HCT116 (cell line): Measurements from ENCODE around the gene KBTBD13. TPM values are rescaled to one million over a fixed set of nuclear protein-coding genes. Genes with fewer than 3 reads are reported as not detected.
A peak's percentile ranks its signal among the peaks of the same experiment; 100 is the strongest.

Experiments
- ATAC-seq: fragments of 200-7000 bp; cut with Tn5 transposase; 2 replicates; pipeline ENCODE4 v1.9.1; 2020; ENCODE audit warnings: mild to moderate bottlenecking, moderate library complexity
- BruUV-seq: library from RNA; stranded (reverse); fragments of 400-500 nt; replicated peaks from 2 replicates; lab custom pipeline; 2021; lab: Mats Ljungman, UMichigan
- CTCF ChIA-PET: fragments of 300-600 bp; sonication (Branson Sonifier 250); formaldehyde crosslinking; loops from one replicate; lab custom pipeline; 2021; ENCODE audit warnings: antibody characterized with exemption; lab: Charles Lee
- POLR2A ChIA-PET: fragments of 300-600, 350-600 bp; sonication (Branson Sonifier 250); formaldehyde crosslinking; loops from one replicate; lab custom pipeline; 2021; ENCODE audit warnings: antibody characterized with exemption; lab: Charles Lee
- RAD21 ChIA-PET, 2 experiments: fragments of 300-600 bp; sonication (Branson Sonifier 250); formaldehyde crosslinking; loops; one replicate each; lab custom pipeline; 2023; ENCODE audit warnings: low total read pairs in 2 of 2; ENCODE audit not compliant: uncharacterized antibody in 2 of 2, unreplicated experiment in 2 of 2, low non-redundant PET in 1 of 2; lab: Charles Lee
- DNase-seq: peaks from one replicate; pipeline ENCODE4 v3.0.0-alpha.2; 2010; ENCODE audit warnings: low read depth, low spot score
- H2AFZ ChIP-seq: fragments of 200-600 bp; shearing (Covaris generic), sonication (generic); 2 replicates; pipeline ENCODE4 v1.6.1; 2017; ENCODE audit warnings: low read depth, mixed run types, mixed read lengths, antibody characterized with exemption, low read length; ENCODE audit not compliant: poor library complexity, severe bottlenecking
- H3K27ac ChIP-seq: 2 replicates; pipeline ENCODE4 v1.5.1; 2012; ENCODE audit warnings: low read depth, low read length
- H3K27me3 ChIP-seq: fragments of 200-600 bp; sonication (generic); 2 replicates; pipeline ENCODE4 v1.6.1; 2016; ENCODE audit warnings: mixed run types, low read length, mixed read lengths; ENCODE audit not compliant: insufficient read depth
- H3K36me3 ChIP-seq, 2 experiments: fragments of 200-500 bp in 1 of 2; fragments of 200-600 bp in 1 of 2; sonication (Bioruptor generic) in 1 of 2; sonication (generic) in 1 of 2; 2 replicates each; pipeline versions ENCODE4 v1.5.1 to v1.6.1; 2014 to 2016; ENCODE audit warnings: low read length in 2 of 2, inconsistent platforms in 1 of 2, mixed read lengths in 1 of 2, mixed run types in 1 of 2; ENCODE audit not compliant: insufficient read depth in 2 of 2, control insufficient read depth in 1 of 2
- H3K4me1 ChIP-seq, 2 experiments: fragments of 200-600 bp in 1 of 2; sonication (generic) in 1 of 2; 2 replicates each; pipeline versions ENCODE4 v1.5.1 to v1.6.1; 2012 to 2017; ENCODE audit warnings: low read length in 2 of 2, inconsistent platforms in 1 of 2, mild to moderate bottlenecking in 1 of 2, mixed read lengths in 1 of 2, mixed run types in 1 of 2, moderate library complexity in 1 of 2; ENCODE audit not compliant: insufficient read depth in 2 of 2, control insufficient read depth in 1 of 2
- H3K4me2 ChIP-seq: fragments of 200-600 bp; sonication (generic); 2 replicates; pipeline ENCODE4 v1.6.1; 2017; ENCODE audit warnings: mixed run types, low read length, mixed read lengths
- H3K4me3 ChIP-seq, 2 experiments: fragments of 200-600 bp in 1 of 2; sonication (generic) in 1 of 2; replicated peaks in 1 of 2; 2 replicates each; pipeline ENCODE4 v1.5.1; 2011 to 2016; ENCODE audit warnings: low read length in 2 of 2, control low read depth in 1 of 2, low read depth in 1 of 2, mild to moderate bottlenecking in 1 of 2, mixed read lengths in 1 of 2, mixed run types in 1 of 2
- H3K79me2 ChIP-seq: fragments of 200-600 bp; sonication (generic); 2 replicates; pipeline ENCODE4 v1.6.1; 2017; ENCODE audit warnings: mild to moderate bottlenecking, mixed run types, low read length, moderate library complexity, mixed read lengths; ENCODE audit not compliant: insufficient read depth
- H3K9ac ChIP-seq: fragments of 200-600 bp; sonication (generic); 2 replicates; pipeline ENCODE4 v1.6.1; 2016; ENCODE audit warnings: low read length, mixed read lengths
- H3K9me2 ChIP-seq: fragments of 200-600 bp; sonication (generic), shearing (Covaris generic); 2 replicates; pipeline ENCODE4 v1.6.1; 2017; ENCODE audit warnings: mixed run types, mild to moderate bottlenecking, moderate library complexity; ENCODE audit not compliant: insufficient read depth
- H3K9me3 ChIP-seq, 2 experiments: fragments of 200-500 bp in 1 of 2; fragments of 200-600 bp in 1 of 2; sonication (Bioruptor generic) in 1 of 2; sonication (generic) in 1 of 2; 2 replicates each; pipeline ENCODE4 v1.6.1; 2014 to 2017; ENCODE audit warnings: low read length in 2 of 2, mixed read lengths in 2 of 2, inconsistent platforms in 1 of 2, low read depth in 1 of 2, mild to moderate bottlenecking in 1 of 2, mixed run types in 1 of 2, moderate library complexity in 1 of 2; ENCODE audit not compliant: control insufficient read depth in 1 of 2, insufficient read depth in 1 of 2
- H4K20me1 ChIP-seq: fragments of 200-600 bp; sonication (generic), shearing (Covaris generic); 2 replicates; pipeline ENCODE4 v1.6.1; 2017; ENCODE audit warnings: mixed run types, mild to moderate bottlenecking, moderate library complexity; ENCODE audit not compliant: insufficient read depth
- CEBPB ChIP-seq: IDR thresholded peaks from 2 replicates; pipeline ENCODE4 v1.6.1; 2012; ENCODE audit warnings: low read depth
- FOSL1 ChIP-seq: IDR thresholded peaks from 2 replicates; pipeline ENCODE4 v1.6.1; 2012; ENCODE audit warnings: low read depth
- JUND ChIP-seq: IDR thresholded peaks from 2 replicates; pipeline ENCODE4 v1.6.1; 2012
- RAD21 ChIP-seq: IDR thresholded peaks from 2 replicates; pipeline ENCODE4 v1.6.1; 2012; ENCODE audit warnings: low read depth, mild to moderate bottlenecking
- YY1 ChIP-seq: IDR thresholded peaks from 2 replicates; pipeline ENCODE4 v1.6.1; 2011; ENCODE audit warnings: low read length, low read depth, moderate library complexity, mild to moderate bottlenecking; ENCODE audit not compliant: insufficient replicate concordance; ENCODE audit errors: extremely low read depth
- intact Hi-C: fragments of 100-400 bp; cut with micrococcal nuclease; formaldehyde crosslinking; loops from 2 replicates; pipeline ENCODE4 v1.10.0; 2022
- total RNA-seq: library from RNA; stranded (reverse); gene quantifications from one replicate; pipeline ENCODE4 v1.2.1, GENCODE V29; 2021; ENCODE audit not compliant: unreplicated experiment
- TF ChIP-seq, protein P1 (sequence below): IDR thresholded peaks from 2 replicates; pipeline ENCODE4 v1.6.1; 2012
- TF ChIP-seq, protein P2 (sequence below), 3 experiments: fragments of 200-600 bp in 1 of 3; sonication (generic) in 1 of 3; IDR thresholded peaks in 2 of 3; conservative IDR thresholded peaks in 1 of 3; 2 replicates each; pipeline ENCODE4 v1.5.1; 2012 to 2017; ENCODE audit warnings: low read depth in 2 of 3, low read length in 2 of 3, antibody characterized with exemption in 1 of 3, borderline replicate concordance in 1 of 3, control low read depth in 1 of 3, mild to moderate bottlenecking in 1 of 3, mixed read lengths in 1 of 3, mixed run types in 1 of 3, moderate library complexity in 1 of 3; ENCODE audit not compliant: insufficient read depth in 1 of 3
- TF ChIP-seq, protein P3 (sequence below): IDR thresholded peaks from 2 replicates; pipeline ENCODE4 v1.6.1; 2011; ENCODE audit warnings: mild to moderate bottlenecking, low read length, moderate library complexity; ENCODE audit not compliant: insufficient replicate concordance; ENCODE audit errors: extremely low read depth

KBTBD13 gene
- total RNA-seq, 1 experiment from 2014 or later: not detected

DNA sequence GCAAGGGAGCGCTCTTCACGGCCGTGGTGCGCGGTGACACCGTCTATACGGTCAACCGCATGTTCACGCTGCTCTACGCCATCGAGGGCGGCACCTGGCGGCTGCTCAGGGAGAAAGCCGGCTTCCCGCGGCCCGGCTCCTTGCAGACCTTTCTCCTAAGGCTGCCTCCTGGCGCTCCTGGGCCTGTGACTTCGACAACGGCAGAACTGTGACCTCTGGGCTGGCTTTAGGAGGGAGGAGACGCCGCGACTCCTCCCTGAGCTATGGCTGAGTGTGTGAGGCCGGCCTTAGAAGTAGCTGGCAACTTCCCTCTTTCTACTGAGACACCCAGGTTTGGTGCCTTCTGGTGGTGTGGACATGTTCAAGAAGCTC is 1.4 kb downstream of the KBTBD13 start:
- H3K4me1 ChIP-seq: peaks cover 3 to 13% of the 10 kb centered on the region in 2 experiments; a peak in 2 of 4 replicates
- no peaks in the 10 kb centered on the region for H4K20me1 ChIP-seq
- intact Hi-C loops: loop anchor here (1.0 to 2.0 kb wide), 2 partner anchors 23 to 45 kb away; no protein-coding TSS in a partner anchor
- no peaks in the 10 kb centered on the region for H3K79me2 ChIP-seq
- H3K27me3 ChIP-seq: no peaks in the 10 kb centered on the region; the same call in 1 of the 2 replicates
- peak; percentile 94 for ATAC-seq
- TF ChIP-seq RAD21 (peak; percentile 67), FOSL1 (no peak)
- TF ChIP-seq, protein P1, sequence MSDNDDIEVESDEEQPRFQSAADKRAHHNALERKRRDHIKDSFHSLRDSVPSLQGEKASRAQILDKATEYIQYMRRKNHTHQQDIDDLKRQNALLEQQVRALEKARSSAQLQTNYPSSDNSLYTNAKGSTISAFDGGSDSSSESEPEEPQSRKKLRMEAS: peak; percentile 83
- TF ChIP-seq, protein P2, sequence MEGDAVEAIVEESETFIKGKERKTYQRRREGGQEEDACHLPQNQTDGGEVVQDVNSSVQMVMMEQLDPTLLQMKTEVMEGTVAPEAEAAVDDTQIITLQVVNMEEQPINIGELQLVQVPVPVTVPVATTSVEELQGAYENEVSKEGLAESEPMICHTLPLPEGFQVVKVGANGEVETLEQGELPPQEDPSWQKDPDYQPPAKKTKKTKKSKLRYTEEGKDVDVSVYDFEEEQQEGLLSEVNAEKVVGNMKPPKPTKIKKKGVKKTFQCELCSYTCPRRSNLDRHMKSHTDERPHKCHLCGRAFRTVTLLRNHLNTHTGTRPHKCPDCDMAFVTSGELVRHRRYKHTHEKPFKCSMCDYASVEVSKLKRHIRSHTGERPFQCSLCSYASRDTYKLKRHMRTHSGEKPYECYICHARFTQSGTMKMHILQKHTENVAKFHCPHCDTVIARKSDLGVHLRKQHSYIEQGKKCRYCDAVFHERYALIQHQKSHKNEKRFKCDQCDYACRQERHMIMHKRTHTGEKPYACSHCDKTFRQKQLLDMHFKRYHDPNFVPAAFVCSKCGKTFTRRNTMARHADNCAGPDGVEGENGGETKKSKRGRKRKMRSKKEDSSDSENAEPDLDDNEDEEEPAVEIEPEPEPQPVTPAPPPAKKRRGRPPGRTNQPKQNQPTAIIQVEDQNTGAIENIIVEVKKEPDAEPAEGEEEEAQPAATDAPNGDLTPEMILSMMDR (IDR thresholded peaks at IDR 0.05 in 2 of 3, conservative IDR thresholded peaks at IDR 0.05 in 1 of 3; ENCODE audit: borderline replicate concordance in 1 of 3, insufficient read depth in 1 of 3, low read depth in 2 of 3, low read length in 2 of 3): peak; percentile 47 to 82 (median 53)
- H3K4me2 ChIP-seq: peak overlapping the region; percentile 38
- DNase-seq: peak; percentile 48
- no peak overlapping the region for H3K4me3 ChIP-seq
- ChIA-PET POLR2A (interaction anchor here (1.0 to 1.2 kb wide), 2 partner anchors 9 to 227 kb away, joined by 3 to 4 read pairs; partner anchors contain the start of gene RNU5B-1), RAD21 (no interaction called here), CTCF (interaction anchor here (0.6 to 2.1 kb wide), 4 partner anchors 23 to 44 kb away, joined by 3 to 13 read pairs (median 8); no protein-coding TSS in a partner anchor)
- peak overlapping the region; percentile 24 for H2AFZ ChIP-seq
- no peak overlapping the region for H3K9ac ChIP-seq
- no TSS peak for BruUV-seq
- H3K9me3 ChIP-seq: no peaks in the 10 kb centered on the region
- no peak overlapping the region for H3K27ac ChIP-seq
- H3K9me2 ChIP-seq: no peaks in the 10 kb centered on the region
- H3K36me3 ChIP-seq: no peaks in the 10 kb centered on the region

DNA sequence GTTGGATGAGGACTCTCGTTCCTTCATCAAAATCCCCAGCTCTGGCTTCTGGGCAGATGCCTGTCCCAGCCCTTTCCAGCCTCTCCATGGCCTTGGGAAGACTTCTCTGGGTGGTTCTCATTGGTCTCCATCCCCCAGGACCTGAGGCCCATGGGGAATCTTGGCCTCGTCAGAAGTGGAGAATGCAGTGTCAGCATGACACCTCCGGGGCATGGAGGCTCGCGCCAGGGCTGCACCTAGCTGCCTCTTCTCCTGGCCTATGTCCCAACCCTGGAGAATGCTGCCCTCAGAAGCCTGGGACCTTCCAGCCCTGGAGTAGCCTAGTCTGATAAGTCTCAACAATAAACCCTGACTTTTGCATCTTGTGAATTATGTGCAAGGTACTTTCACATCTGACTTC is 3.0 kb downstream of the KBTBD13 start:
- no TSS peak for BruUV-seq
- H3K27ac ChIP-seq: no peak overlapping the region
- H4K20me1 ChIP-seq: no peaks in the 10 kb centered on the region
- H3K4me2 ChIP-seq: no peak overlapping the region
- H3K9me2 ChIP-seq: no peaks in the 10 kb centered on the region
- H2AFZ ChIP-seq: no peak overlapping the region
- H3K79me2 ChIP-seq: no peaks in the 10 kb centered on the region
- DNase-seq: no peak
- H3K4me1 ChIP-seq: peaks cover 3 to 13% of the 10 kb centered on the region in 2 experiments; a peak in 2 of 4 replicates
- TF ChIP-seq, protein P3, sequence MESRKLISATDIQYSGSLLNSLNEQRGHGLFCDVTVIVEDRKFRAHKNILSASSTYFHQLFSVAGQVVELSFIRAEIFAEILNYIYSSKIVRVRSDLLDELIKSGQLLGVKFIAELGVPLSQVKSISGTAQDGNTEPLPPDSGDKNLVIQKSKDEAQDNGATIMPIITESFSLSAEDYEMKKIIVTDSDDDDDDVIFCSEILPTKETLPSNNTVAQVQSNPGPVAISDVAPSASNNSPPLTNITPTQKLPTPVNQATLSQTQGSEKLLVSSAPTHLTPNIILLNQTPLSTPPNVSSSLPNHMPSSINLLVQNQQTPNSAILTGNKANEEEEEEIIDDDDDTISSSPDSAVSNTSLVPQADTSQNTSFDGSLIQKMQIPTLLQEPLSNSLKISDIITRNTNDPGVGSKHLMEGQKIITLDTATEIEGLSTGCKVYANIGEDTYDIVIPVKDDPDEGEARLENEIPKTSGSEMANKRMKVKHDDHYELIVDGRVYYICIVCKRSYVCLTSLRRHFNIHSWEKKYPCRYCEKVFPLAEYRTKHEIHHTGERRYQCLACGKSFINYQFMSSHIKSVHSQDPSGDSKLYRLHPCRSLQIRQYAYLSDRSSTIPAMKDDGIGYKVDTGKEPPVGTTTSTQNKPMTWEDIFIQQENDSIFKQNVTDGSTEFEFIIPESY: no peak
- TF ChIP-seq YY1 (no peak), JUND (no peak), CEBPB (no peak)
- RAD21 ChIA-PET: no interaction called here
- no peak for ATAC-seq
- H3K9me3 ChIP-seq: no peaks in the 10 kb centered on the region
- H3K9ac ChIP-seq: no peak overlapping the region
- CTCF ChIA-PET: no interaction called here
- peaks cover 7% of the 10 kb centered on the region; the same call in 1 of the 2 replicates for H3K27me3 ChIP-seq
- intact Hi-C loops: loop anchor here (2.0 kb wide), 1 partner anchor 25 kb away; no protein-coding TSS in a partner anchor
- no peaks in the 10 kb centered on the region for H3K36me3 ChIP-seq
- POLR2A ChIA-PET: no interaction called here
- no peak overlapping the region for H3K4me3 ChIP-seq
